Esophagus (tissue), 2 donors: ENCODE data around the gene MEG3. TPM values are rescaled to one million over a fixed set of nuclear protein-coding genes. Genes with fewer than 3 reads are reported as not detected.

ENCODE experiments used
- H3K27ac ChIP-seq, 2 donors: one replicate each; pipeline ENCODE4 v1.5.1; 2013; ENCODE audit warnings: low read depth in 2 of 2, mild to moderate bottlenecking in 2 of 2, inconsistent platforms in 1 of 2, low read length in 1 of 2, moderate library complexity in 1 of 2
- H3K27me3 ChIP-seq, 2 donors: one replicate each; pipeline ENCODE4 v1.6.1; 2013; ENCODE audit warnings: low read length in 2 of 2, control low read depth in 1 of 2, mild to moderate bottlenecking in 1 of 2; ENCODE audit not compliant: insufficient read depth in 2 of 2, control insufficient read depth in 1 of 2
- H3K36me3 ChIP-seq, 2 donors: one replicate each; pipeline ENCODE4 v1.6.1; 2013; ENCODE audit warnings: low read length in 1 of 2; ENCODE audit not compliant: control insufficient read depth in 2 of 2, insufficient read depth in 2 of 2
- H3K4me1 ChIP-seq, 2 donors: one replicate each; pipeline ENCODE4 v1.6.1; 2013; ENCODE audit warnings: low read length in 1 of 2; ENCODE audit not compliant: control insufficient read depth in 2 of 2, insufficient read depth in 2 of 2
- H3K4me3 ChIP-seq, 2 donors: one replicate each; pipeline ENCODE4 v1.5.1; 2013; ENCODE audit warnings: low read length in 2 of 2, mild to moderate bottlenecking in 2 of 2, low read depth in 1 of 2, moderate library complexity in 1 of 2
- H3K9me3 ChIP-seq, 2 donors: one replicate each; pipeline ENCODE4 v1.6.1; 2013; ENCODE audit warnings: mild to moderate bottlenecking in 2 of 2, low read depth in 1 of 2, low read length in 1 of 2, moderate library complexity in 1 of 2; ENCODE audit not compliant: control insufficient read depth in 2 of 2, insufficient read depth in 1 of 2
- WGBS, 2 donors: extraction: QIAGEN DNeasy Blood & Tissue Kit; methylation state at CpG; one replicate each; pipeline ENCODE4 v1.1.7; 2013; 5-methylcytosine and 5-hydroxymethylcytosine counted together
- polyA plus RNA-seq, 2 donors: library from polyadenylated mRNA; stranded (reverse); fragments of 200-250 nt; gene quantifications; one replicate each; pipeline ENCODE4 v1.2.3, GENCODE V29; 2013
- donor health status: healthy with polysubstance abuse.
- donor health status: Bipolar disorder and iron deficiency.

The MEG3 gene
- polyA plus RNA-seq, 2 donors: 9.7 to 13.9 TPM

GRCh38 chr14:100851946-100852620, 26.2 kb downstream of the MEG3 start:
- Histone ChIP-seq H3K36me3 (no peaks in the 10 kb centered on the region), H3K27me3 (no peaks in the 10 kb centered on the region), H3K4me3 (no peak overlapping the region), H3K27ac (no peak overlapping the region), H3K9me3 (no peaks in the 10 kb centered on the region), H3K4me1 (peaks cover 0 to 2% of the 10 kb centered on the region in 2 donors)
- WGBS, 2 donors: 82 to 90% methylated on average over 12 to 14 of the region's 14 CpGs

DNA sequence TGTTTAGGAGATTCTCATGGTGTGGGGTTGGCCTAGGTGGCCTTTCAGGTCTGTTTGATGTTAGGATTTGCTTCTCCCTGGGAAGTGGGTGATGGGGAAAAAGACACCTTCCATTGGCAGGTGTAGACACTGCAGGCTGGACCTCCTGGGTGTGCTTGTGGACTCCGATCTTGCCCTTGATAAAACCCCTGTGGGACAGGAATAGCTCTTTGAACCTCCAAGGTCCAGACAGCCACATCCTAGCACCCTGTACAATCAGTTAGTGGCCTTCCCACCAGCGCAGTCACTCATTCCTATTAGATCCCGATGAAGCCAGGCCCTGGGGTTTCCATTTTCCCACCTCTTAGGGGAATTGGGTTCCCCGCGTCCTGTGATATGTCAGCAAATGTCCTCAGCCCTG, 28.5 kb downstream of the MEG3 start:
- H3K4me3 ChIP-seq: no peak overlapping the region
- H3K4me1 ChIP-seq: peaks cover 0 to 2% of the 10 kb centered on the region in 2 donors
- no peaks in the 10 kb centered on the region for H3K27me3 ChIP-seq
- WGBS, 2 donors: 96 to 98% methylated on average over 5 of the region's 5 CpGs
- H3K27ac ChIP-seq: no peak overlapping the region
- no peaks in the 10 kb centered on the region for H3K36me3 ChIP-seq
- H3K9me3 ChIP-seq: no peaks in the 10 kb centered on the region

- H3K4me1 ChIP-seq: peaks cover 0 to 2% of the 10 kb centered on the region in 2 donors
- 80 to 82% methylated on average over 18 of the region's 18 CpGs for WGBS, 2 donors
- no peak overlapping the region for H3K4me3 ChIP-seq
- no peaks in the 10 kb centered on the region for H3K36me3 ChIP-seq
- H3K27ac ChIP-seq: no peak overlapping the region
- H3K9me3 ChIP-seq: no peaks in the 10 kb centered on the region
- no peaks in the 10 kb centered on the region for H3K27me3 ChIP-seq
These were observed 29.5 kb downstream of the MEG3 start for GRCh38 chr14:100855256-100855930.

DNA sequence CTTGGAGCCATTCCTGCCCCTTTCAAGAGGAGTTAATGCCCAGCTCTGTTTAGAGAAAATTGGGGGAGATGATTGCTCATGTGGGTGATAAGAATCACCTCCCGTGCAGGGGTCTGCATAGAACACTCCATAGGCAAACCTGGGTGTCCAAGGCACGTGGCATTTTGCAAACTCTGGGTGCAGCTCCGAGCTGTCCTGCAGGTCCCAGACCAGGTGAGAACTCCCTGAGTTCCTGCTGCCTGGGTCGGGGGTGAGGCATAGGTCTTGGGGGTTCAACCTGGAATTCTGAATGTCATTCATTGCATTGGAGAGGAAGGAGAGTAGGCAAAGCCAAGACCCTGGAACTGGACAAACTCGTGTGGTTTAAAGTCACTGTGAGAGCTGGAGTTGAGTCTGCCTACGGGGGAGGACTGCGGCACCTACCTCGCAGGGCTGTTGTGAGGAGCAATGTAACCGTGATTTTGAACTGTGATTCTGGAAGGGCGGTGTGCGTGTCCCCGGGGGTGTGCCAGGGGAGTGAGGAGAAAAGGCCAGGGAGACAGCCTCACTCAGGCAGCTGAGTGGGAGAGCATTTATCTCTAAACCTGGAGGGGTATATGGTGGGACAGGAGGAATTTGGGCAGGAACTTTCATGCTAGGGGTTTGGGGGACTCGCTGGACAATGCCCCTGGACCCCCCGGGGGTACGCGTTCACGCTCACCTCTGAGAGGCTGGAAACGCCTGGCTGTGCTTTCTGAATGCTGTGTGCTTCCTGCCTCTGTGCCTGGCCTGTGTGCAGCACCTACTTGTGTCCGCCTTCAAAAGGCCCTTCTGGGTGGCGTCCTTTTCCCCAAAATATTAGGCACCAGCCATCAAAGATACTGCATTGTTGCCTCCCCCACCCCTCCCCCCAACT, 30.4 kb downstream of the MEG3 start:
- Histone ChIP-seq H3K4me3 (no peak overlapping the region), H3K36me3 (no peaks in the 10 kb centered on the region), H3K9me3 (no peaks in the 10 kb centered on the region), H3K4me1 (peaks cover 0 to 2% of the 10 kb centered on the region in 2 donors), H3K27me3 (no peaks in the 10 kb centered on the region), H3K27ac (no peak overlapping the region)
- WGBS, 2 donors: 83 to 86% methylated on average over 20 of the region's 20 CpGs

GRCh38 chr14:100857233-100857922, 31.5 kb downstream of the MEG3 start:
- no peaks in the 10 kb centered on the region for H3K9me3 ChIP-seq
- 62 to 66% methylated on average over 14 of the region's 14 CpGs for WGBS, 2 donors
- no peak overlapping the region for H3K27ac ChIP-seq
- no peaks in the 10 kb centered on the region for H3K36me3 ChIP-seq
- no peaks in the 10 kb centered on the region for H3K4me1 ChIP-seq
- H3K4me3 ChIP-seq: no peak overlapping the region
- H3K27me3 ChIP-seq: no peaks in the 10 kb centered on the region

- no peak overlapping the region for H3K4me3 ChIP-seq
- no peaks in the 10 kb centered on the region for H3K4me1 ChIP-seq
- no peak overlapping the region for H3K27ac ChIP-seq
- WGBS, 2 donors: 66 to 69% methylated on average over 17 of the region's 17 CpGs
- H3K36me3 ChIP-seq: no peaks in the 10 kb centered on the region
- no peaks in the 10 kb centered on the region for H3K27me3 ChIP-seq
- H3K9me3 ChIP-seq: no peaks in the 10 kb centered on the region
These were observed 32.3 kb downstream of the MEG3 start for GRCh38 chr14:100857923-100858837.

- Histone ChIP-seq H3K36me3 (no peaks in the 10 kb centered on the region), H3K9me3 (no peaks in the 10 kb centered on the region), H3K4me3 (no peak overlapping the region), H3K27me3 (no peaks in the 10 kb centered on the region), H3K4me1 (no peaks in the 10 kb centered on the region), H3K27ac (no peak overlapping the region)
- 43 to 48% methylated on average over 8 of the region's 8 CpGs for WGBS, 2 donors
These were observed 32.9 kb downstream of the MEG3 start for GRCh38 chr14:100858838-100859220.

- Histone ChIP-seq H3K9me3 (no peaks in the 10 kb centered on the region), H3K27ac (no peak overlapping the region), H3K4me3 (no peak overlapping the region), H3K27me3 (no peaks in the 10 kb centered on the region), H3K36me3 (no peaks in the 10 kb centered on the region), H3K4me1 (no peaks in the 10 kb centered on the region)
- WGBS, 2 donors: 78 to 83% methylated on average over 18 of the region's 18 CpGs
These were observed 33.9 kb downstream of the MEG3 start for GRCh38 chr14:100859781-100860180.
